OCI-M1 (cell line): ENCODE measurements around the gene LRRC17.

Experiments
- DNase-seq: peaks from one replicate; lab custom pipeline; 2025; lab: John Stamatoyannopoulos, UW

LRRC17 gene

DNA sequence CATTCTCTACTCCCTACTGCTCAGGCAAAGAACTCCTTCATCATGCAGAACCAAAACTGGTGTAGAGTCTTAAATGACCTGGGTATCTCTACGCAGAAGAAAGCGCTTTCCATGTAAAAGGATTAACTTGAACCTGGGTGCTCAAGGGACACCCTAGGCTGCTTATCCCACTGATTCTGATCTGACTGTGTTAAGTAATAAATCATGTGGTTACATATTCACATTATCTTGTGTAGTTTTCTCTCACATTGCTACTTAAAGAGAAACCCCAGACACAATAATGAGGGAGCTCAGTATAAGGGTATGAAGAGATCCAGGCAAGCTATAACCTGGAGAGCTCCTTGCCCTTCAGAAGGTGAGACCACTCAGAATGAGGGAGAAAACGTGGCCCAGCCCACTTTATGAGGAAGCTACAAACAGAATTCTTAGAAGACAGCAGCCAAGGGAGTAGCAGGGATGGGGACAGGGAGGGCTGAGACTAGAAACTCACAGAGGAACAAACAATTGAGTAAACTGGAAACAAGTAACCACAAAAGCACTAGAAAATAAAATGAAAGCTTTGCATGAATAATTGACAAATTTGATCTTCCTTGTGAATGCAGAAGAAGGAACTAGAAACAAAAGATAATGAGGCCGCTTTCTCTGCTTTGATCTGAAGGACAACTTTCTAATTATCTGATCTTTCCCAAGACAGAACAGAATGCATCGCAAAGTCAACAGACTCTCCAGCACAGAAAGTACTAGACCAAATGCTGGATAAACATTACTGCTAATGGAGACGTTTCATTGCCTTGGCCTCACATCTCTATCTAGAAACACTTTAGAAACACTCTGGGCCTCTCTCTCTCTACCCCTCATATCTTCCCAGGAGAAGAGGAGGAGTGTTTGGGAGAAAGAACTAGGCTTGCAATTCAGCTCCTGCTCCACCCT, 76.1 kb downstream of the LRRC17 start:
- DNase-seq: peak; percentile 46

DNA sequence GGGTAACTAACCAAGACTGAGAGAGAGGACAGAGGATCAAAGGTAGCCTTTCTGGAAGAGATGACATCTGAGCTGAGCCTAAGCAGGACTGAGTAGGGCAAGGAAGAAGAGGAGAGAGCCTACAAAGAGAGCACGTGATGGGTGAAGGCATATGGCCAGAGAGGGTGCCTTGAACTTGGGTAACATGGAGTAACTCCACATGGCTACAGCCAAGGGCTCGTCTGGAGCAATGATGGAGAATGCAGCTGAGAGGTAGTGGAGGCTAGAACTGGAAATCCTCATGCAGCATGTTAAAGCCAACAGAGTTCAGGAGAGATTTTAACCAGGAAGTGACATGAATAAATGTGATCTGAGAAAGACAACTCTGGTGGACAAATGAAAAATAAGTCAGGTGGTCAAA, 77.8 kb downstream of the LRRC17 start:
- no peak for DNase-seq

DNA sequence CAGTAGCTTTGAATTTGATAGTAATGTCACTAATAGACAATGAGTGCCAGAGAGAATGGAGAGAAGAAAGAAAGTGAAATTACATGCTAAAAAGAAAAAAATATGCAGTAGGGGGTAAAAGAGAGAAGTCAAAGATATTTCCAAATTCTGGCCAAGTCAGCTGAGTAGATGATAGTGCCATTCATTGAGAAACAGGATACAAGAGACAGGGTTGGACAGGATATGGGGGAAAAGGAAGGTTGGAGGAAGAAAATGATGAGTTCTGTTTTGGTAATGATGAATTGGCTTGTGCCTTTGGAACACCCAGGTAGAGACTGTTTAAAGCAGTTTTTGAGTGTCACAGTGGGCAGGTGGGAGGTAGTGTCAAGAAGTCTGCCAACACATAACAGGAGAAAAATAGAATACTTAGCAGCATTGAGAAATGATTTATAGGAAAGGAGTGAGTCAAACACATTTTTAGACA, 78.3 kb downstream of the LRRC17 start:
- peak; percentile 24 for DNase-seq

DNA sequence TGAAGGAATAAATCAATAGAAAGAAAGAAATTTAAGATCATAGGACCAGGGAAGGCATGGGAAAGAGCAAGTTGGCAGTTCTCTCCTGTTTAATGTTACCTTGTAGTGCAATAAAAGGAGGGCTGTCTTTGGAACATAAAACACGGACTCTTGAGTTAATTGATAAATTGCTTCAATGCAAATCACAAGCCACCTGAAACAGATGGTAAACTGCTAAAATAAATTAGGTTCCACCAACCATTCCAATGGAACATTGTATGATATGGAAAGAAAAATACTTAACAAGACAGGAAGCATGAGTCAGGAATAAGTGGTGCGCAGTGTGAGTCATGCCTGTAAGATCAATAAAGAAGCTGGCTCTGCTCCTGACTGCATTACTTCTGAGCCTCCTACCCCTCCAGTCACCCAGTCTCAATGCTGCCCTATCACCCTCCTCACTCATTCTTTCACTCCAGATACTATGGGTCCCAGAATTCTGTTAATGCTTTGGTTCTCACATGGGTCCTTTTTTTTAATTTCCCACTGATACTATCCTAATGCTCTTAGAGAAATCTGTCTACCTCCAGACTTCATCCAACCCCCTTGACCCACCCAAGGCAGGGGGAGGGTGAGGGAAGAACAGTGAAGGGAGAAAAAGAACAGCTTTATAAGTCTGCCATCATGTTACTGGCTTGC, 78.9 kb downstream of the LRRC17 start:
- DNase-seq: peak; percentile 43

DNA sequence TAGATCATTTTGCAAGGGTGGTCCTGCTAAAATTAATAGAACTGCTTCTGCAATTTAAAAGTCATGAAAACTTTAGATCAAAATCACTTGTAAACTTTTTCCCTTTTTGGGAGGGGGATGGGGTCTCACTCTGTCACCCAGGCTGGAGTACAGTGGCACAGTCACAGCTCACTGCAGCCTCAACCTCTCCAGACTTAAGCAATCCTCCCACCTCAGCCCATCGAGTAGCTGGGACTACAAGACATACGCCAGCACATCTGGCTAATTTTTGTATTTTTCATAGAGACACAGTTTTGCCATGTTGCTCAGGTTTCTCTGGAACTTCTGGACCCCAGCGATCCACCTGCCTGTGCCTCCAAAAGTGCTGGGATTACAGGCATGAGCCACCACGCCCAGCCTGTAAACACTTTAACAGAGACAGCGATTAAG, 79.7 kb downstream of the LRRC17 start:
- DNase-seq: no peak

DNA sequence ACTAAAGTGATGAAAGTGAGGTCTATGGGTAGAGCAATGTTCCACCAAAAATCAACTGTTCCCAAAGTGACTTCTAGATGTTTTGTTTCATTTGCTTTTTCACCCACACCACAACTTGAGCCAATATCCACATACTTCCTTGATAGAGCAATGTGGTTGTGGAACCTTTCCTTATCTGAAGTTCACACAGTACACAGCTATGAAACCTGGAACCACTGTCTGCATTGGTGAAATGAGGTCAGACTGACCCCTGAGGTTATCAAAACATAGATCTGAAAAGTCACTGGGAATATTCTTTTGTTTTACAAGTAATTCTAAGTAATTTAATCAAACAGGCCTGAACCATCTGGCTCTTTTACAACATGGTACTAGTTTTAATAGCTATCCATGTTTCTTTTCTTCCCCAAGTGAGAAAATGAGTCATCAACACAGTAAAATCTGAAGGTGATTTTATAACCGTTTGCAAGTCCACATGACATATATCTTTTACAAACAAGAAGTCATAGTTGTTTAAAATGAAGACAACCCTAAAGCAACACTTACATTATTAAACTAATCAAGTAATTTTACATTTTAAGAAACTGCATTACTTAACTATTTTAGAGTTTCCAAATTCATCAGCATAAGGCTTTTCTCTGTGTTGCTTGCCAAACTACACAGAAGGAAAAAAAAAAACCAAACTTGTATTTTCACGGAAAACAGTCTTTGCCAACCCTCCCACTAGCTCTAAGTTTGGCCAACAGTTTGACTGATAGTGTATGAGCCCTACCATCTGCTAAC, 80.3 kb downstream of the LRRC17 start:
- DNase-seq: peak; percentile 92

DNA sequence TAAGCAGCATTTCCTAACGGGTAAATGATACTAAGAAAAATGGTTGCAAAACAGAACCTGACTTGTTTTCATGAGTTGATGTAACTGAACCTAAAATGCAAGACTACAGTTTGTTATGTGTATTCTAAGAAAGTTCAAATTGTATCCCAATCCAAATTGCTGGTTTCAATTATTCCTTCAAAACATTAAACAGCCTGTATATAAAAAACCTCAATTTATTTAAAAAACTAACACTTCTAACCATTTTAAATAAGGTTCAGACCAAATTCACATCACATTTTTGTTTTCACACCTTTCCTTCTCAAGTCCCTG, 80.9 kb downstream of the LRRC17 start:
- DNase-seq: no peak

DNA sequence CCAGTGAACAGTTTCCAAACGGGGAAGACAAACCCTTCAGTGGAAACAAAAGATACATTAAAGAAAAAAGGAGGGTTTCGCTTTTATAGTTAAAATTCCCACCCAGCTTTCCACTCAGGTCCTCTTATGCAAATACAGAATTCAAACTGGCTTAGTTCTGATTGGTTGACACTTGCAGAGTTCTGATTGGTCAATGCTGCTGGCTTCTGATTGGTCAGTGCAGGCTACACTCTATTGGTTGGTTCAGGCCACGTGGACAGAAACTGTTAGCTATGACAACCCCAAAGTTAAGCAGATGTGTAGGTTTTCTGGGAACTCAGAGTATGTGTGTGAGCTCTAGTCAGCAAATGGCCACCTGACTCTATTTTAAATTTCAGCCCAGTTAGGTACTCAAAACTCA, 81.8 kb downstream of the LRRC17 start:
- peak; percentile 49 for DNase-seq
